GM21576 (cell line): ENCODE data around the gene GALNT2.

Source experiments
- ATAC-seq: cut with Tn5 transposase; IDR thresholded peaks from one replicate; pipeline ENCODE4 v1.9.1; 2021; ENCODE audit warnings: mild to moderate bottlenecking, moderate library complexity; ENCODE audit not compliant: unreplicated experiment

GALNT2 gene

GRCh38 chr1:230330157-230330556 is 263.1 kb downstream of the GALNT2 start:
- ATAC-seq: no peak
